Mucosa of rectum (tissue), 2 donors: ENCODE results near the gene SLC1A4.

Source experiments
- H3K27ac ChIP-seq, 2 donors: one replicate each; pipeline ENCODE4 v1.7.0; 2013; ENCODE audit warnings: inconsistent platforms in 2 of 2, low read depth in 2 of 2, low read length in 2 of 2
- H3K27me3 ChIP-seq, 2 donors: one replicate each; pipeline ENCODE4 v1.7.0; 2013; ENCODE audit warnings: low read length in 2 of 2; ENCODE audit not compliant: control insufficient read depth in 2 of 2, insufficient read depth in 2 of 2
- H3K36me3 ChIP-seq, 2 donors: one replicate each; pipeline ENCODE4 v1.7.0; 2013; ENCODE audit warnings: low read length in 2 of 2; ENCODE audit not compliant: control insufficient read depth in 2 of 2, insufficient read depth in 2 of 2
- H3K4me1 ChIP-seq, 2 donors: one replicate each; pipeline ENCODE4 v1.7.0; 2013; ENCODE audit warnings: low read length in 2 of 2, mild to moderate bottlenecking in 1 of 2; ENCODE audit not compliant: control insufficient read depth in 2 of 2, insufficient read depth in 2 of 2
- H3K4me3 ChIP-seq, 2 donors: one replicate each; pipeline ENCODE4 v1.7.0; 2013; ENCODE audit warnings: low read length in 2 of 2
- H3K9ac ChIP-seq, 2 donors: one replicate each; pipeline ENCODE4 v1.7.0; 2013; ENCODE audit warnings: low read length in 2 of 2, low read depth in 1 of 2, mild to moderate bottlenecking in 1 of 2
- H3K9me3 ChIP-seq, 2 donors: one replicate each; pipeline ENCODE4 v1.7.0; 2013; ENCODE audit warnings: low read length in 2 of 2; ENCODE audit not compliant: control insufficient read depth in 2 of 2
- donor health status: healthy.
- donor health status: Normal muscosa, but diverticular disease.

The SLC1A4 gene

DNA sequence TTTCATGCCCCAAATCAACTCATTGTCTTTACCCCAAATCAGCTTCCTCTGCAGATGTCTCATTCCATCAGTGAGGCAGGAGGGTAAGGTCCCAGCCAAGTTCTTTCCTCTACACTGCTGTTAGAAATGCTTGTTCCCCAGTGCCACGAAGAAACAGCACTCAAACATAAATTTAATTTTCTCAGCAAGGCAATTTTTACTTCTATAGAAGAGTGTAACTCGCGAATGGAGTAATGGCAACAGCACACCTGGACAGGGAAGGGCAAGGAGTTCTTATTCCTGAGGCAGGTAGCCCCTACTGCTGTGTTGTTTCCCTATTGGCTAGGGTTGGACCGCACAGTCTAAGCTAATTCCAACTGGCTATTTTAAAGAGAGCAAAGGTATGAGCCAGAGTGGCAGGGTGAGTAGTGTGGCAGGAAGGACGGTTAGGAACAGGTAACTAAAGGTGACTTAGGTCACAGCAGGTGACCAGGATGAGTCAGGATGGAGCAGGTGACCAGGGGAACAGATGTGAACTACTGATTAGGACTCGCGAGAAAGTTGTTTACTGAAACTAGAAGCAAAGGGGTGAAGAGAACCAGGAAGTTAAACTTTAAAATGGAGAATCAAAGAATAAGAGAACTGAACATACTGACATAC, 55.0 kb downstream of the SLC1A4 start:
- Histone ChIP-seq H3K9me3 (peaks cover 0 to 2% of the 10 kb centered on the region in 2 donors), H3K4me3 (no peak overlapping the region), H3K4me1 (peaks cover 0 to 4% of the 10 kb centered on the region in 2 donors), H3K36me3 (peaks cover 0 to 5% of the 10 kb centered on the region in 2 donors), H3K27me3 (no peaks in the 10 kb centered on the region), H3K9ac (no peak overlapping the region), H3K27ac (no peak overlapping the region)

DNA sequence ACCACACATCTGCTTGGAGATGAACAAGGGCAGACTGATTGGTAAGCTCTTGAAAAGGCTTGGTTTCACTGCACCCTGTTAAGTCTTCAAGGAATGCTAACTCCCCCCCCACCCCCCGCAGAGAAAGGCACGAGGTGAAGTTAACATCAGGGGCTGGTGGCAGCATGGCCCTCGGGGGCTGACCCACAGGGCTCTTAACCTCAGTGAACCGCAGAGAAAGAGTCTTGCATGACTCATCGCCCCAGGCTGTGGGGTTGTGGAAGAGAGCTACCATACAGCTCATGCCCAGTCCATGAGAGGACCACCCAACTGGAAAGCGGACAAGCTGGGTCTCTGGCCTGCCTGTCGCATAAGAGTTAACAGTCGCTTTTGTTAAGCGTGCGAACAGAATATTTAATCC, 56.5 kb downstream of the SLC1A4 start:
- Histone ChIP-seq H3K9me3 (peaks cover 0 to 2% of the 10 kb centered on the region in 2 donors), H3K27ac (no peak overlapping the region), H3K9ac (no peak overlapping the region), H3K36me3 (peaks cover 0 to 5% of the 10 kb centered on the region in 2 donors), H3K27me3 (no peaks in the 10 kb centered on the region), H3K4me3 (no peak overlapping the region), H3K4me1 (no peaks in the 10 kb centered on the region)

DNA sequence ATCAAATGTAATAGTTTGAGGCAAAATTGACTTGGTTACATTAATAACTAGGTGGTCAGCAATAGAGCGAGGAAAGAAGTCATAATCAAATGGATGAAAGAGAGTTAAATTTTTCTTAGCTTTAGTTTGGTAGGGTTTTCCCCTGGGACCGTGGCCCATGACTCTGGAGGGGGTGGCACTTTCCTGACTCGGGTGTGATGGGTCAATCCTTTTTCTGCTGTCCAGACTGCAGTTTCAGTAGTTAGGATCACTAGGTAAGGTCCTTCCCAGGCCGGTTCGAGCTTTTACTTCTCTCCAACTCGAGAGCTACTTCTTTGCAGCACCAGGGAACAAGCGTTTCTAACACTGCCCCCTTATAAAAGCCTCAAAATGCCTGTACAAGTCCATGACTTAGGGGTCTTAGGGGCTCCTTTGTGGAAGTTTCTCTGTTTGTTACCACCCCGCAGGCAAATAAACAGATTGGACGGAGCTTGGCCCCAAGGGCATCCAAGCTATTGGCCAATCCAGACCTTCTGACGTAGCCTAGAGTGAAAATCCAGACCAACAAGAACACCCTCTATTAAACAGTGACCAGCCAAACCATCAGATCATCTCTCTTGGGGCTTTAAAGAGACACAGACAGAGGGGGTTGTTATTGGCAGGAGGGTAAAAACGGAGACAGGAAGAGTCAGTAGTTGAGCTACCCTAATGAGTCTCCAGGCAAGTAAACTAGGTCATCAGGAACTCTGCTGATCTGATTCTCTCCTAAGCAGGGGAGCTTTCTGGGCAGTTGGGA, 57.6 kb downstream of the SLC1A4 start:
- Histone ChIP-seq H3K4me3 (no peak overlapping the region), H3K9me3 (peaks cover 0 to 2% of the 10 kb centered on the region in 2 donors), H3K27ac (no peak overlapping the region), H3K4me1 (no peaks in the 10 kb centered on the region), H3K36me3 (peaks cover 0 to 5% of the 10 kb centered on the region in 2 donors), H3K27me3 (no peaks in the 10 kb centered on the region), H3K9ac (no peak overlapping the region)

DNA sequence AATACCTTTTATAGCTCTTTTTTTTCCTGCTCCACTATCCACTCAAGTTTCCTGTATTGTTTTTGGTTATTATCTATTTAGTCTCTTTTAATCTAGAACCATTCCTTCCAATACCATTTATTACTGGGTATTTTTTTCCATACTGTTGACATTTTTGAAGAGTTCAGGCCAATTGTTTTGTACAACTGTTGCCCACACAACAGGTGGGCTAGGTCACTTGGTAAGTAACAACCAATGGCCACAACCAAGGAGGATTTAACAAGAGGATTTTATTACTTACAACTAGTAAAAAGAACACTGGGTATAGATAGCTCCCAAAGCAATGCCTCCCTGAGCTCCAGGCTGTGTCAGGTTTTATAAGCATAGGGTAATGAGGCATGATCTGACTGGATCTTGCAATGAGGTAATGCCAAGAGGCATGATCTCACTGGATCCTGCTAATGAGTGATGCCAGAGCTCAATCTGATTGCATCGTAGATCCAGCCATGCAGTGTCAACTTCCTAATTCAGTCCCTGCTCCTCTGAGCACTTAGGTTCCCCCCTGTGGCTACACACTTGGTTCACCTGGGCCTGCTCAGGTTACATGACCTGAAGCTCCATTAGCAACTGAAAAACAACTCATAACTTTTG, 59.9 kb downstream of the SLC1A4 start:
- Histone ChIP-seq H3K27me3 (no peaks in the 10 kb centered on the region), H3K9me3 (peaks cover 0 to under 1% of the 10 kb centered on the region in 2 donors), H3K9ac (no peak overlapping the region), H3K36me3 (peaks cover 0 to 3% of the 10 kb centered on the region in 2 donors), H3K4me1 (peaks cover under 1 to 8% of the 10 kb centered on the region in 2 donors), H3K4me3 (no peak overlapping the region), H3K27ac (no peak overlapping the region)

DNA sequence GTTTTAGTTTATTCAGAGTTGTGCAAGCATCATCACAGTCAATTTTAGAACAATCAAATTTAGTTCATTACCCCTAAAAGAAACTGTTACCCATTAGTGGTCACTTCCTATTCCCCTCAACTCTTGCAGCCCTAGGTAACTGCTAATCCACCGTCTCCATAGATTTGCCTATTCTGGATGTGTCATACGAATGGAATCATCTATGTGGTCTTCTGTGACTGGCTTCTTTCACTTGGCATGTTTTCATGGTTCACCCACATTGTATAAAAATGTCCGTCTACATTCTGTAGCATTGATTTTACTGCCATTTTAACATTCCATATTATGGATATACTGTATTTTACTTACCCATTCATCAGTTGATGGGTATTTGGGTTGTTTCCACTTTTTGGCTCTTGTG, 61.7 kb downstream of the SLC1A4 start:
- H3K9ac ChIP-seq, result no peak overlapping the region
- peaks cover 16% of the 10 kb centered on the region in 2 donors for H3K4me1 ChIP-seq
- no peaks in the 10 kb centered on the region for H3K9me3 ChIP-seq
- H3K36me3 ChIP-seq, result no peaks in the 10 kb centered on the region
- H3K27ac ChIP-seq, result no peak overlapping the region
- no peak overlapping the region for H3K4me3 ChIP-seq
- H3K27me3 ChIP-seq, result no peaks in the 10 kb centered on the region

DNA sequence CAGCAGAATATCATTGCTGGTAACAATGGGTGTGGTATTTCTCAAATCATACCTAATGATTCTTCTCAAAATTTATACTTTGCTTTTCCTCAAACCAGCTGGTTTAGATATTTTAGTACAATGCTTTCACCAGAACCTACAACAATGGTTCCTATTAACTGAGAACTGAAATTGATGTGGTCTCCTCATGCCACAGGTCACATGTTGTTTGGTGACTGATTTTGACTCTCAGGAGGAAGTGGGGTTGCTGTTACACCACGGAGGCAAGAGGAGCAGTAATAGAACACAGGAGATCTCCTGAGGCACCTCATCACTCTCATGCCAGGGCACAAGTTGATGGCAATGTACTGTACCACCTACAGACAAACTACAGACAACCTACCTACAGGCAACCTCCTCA, 64.0 kb downstream of the SLC1A4 start:
- Histone ChIP-seq H3K27ac (peak overlapping the region in 1 of 2 donors; percentile 54), H3K36me3 (no peaks in the 10 kb centered on the region), H3K9me3 (no peaks in the 10 kb centered on the region), H3K4me1 (peaks cover 21 to 25% of the 10 kb centered on the region in 2 donors), H3K4me3 (no peak overlapping the region), H3K27me3 (no peaks in the 10 kb centered on the region), H3K9ac (no peak overlapping the region)

DNA sequence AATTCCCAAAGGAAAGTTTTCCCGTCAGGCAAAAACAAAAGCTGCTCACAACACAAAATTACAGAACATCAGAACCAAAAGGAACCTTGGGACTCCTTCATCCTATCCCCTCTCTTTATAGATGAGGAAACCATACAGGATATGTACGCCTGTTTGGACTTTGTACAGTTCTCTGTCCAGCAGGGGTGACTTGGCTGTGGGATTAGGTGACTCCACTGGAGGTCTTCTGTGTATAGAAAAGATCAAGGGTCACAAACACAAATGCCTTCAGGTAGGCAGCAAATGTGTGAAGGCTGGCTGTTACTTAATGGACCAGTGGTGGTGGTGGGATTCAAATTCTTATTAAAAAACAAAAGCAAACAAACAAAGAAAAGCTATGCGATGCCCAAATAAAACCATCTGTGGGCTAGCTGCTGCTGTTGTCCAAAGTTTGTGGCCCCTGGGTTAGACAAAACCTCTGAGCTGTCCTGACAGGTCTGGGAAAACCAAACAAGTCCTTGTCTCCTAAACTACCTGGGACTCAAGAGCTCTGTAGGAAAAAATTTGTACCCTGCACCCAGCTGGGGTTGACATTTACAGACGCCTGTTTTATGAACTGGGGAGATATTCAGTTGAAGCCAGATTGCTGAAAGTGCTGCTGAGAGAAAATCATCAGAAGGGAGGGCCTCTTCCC, 65.7 kb downstream of the SLC1A4 start:
- Histone ChIP-seq H3K27ac (no peak overlapping the region), H3K9ac (peak overlapping the region; percentile 42 to 73), H3K9me3 (no peaks in the 10 kb centered on the region), H3K36me3 (no peaks in the 10 kb centered on the region), H3K4me1 (peaks cover 21 to 27% of the 10 kb centered on the region in 2 donors), H3K27me3 (no peaks in the 10 kb centered on the region), H3K4me3 (peak overlapping the region in 1 of 2 donors; percentile 82)

DNA sequence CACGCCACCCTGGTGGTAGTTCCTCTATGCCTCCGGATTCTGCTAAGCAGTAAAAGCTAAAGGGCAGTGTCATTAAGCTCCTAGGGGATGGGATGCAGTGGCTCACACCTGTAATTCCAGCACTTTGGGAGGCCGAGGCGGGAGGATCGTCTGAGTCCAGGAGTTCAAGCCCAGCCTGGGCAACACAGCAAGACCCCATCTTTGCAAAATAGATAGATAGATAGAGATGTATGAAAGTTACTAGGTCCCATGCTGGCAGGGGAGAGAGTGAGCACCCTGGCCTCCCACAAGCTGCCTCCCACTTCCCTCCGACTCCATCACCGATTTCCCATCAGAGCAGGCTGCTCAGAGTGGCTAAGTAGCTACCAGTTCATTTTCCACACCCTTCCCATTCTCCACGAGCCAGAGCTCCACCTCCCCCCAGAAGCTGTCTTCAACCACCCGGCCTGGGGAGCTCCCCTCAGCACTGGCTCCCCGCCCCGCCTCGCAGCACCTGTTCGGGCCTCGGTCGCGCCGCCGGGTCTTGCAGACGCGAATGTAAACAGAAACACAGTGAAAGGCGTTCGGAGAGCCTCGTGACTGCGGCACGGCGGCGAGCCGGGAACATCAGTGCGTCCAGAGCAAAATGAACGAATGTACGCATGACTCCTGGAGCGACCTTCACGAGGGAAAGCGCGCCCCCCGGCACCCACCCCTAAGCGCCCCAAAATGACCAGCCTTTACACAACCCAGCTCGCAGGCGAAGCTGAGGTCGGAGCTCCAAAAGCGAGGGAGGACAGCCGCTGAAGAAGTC, 66.4 kb downstream of the SLC1A4 start:
- H3K27me3 ChIP-seq, result no peaks in the 10 kb centered on the region
- H3K9ac ChIP-seq, result peak overlapping the region; percentile 42 to 73
- peak overlapping the region; percentile 74 to 79 for H3K27ac ChIP-seq
- no peaks in the 10 kb centered on the region for H3K9me3 ChIP-seq
- peaks cover 21 to 27% of the 10 kb centered on the region in 2 donors for H3K4me1 ChIP-seq
- H3K36me3 ChIP-seq, result no peaks in the 10 kb centered on the region
- H3K4me3 ChIP-seq, result peak overlapping the region; percentile 82

DNA sequence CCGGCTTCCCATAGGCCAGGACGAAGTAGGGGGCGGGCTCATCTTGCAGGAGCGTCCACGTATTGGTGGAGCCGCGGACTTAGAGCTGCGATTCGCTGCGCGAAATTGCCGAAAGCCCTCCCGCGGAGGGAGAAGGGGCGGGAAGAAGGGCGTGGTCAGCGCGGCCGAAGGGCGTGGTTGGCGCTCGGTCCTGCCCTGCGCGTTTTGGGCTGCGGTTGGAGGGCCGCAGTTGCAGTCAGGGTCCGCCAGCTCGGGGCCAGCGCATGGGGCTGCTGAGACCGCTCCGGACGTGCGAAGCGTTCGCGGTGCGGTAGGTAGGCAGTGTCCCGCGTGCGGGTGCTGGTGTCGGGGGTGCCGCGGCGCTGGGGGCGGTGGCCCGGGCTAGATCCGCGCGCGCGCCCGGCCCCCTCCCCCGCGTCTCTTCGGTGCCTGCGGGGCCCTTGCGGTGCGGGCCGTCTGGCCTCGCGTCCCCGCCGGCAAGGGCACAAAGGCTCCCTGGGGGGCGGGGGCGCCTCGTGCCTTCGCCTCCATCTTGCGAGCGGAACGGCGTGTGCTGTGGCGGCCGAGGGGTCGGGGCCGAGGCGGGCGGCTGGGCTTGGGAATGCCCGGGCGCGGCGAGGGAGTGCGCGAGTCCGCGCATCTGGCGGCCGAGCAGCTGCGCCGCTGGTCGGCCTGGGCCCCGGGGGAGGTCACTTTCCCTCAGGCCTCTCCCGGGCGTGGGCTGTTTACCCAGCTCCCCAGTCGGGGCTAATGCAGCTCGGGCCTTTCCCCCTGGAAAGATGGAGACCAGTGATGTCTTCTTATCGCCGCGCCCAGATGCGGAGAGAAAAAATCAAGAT, 67.2 kb downstream of the SLC1A4 start, which contains the start of gene CEP68:
CEP68 (plus strand) TSS at position 202 of the 839 bp plus-strand sequence. CDS start 13,029 bp downstream, outside the sequence.
- H3K9me3 ChIP-seq, result no peaks in the 10 kb centered on the region
- H3K4me1 ChIP-seq, result peaks cover 21 to 27% of the 10 kb centered on the region in 2 donors
- H3K27me3 ChIP-seq, result no peaks in the 10 kb centered on the region
- H3K4me3 ChIP-seq, result peak within 1 kb of the TSS; percentile 82
- peak within 1 kb of the TSS; percentile 48 to 73 for H3K9ac ChIP-seq
- no peaks in the 10 kb centered on the region for H3K36me3 ChIP-seq
- H3K27ac ChIP-seq, result peak within 1 kb of the TSS; percentile 79
